Embryonic facial prominence (tissue), 1 donor: Measurements from ENCODE around the gene TMEM209.
"Not testable (repeated sequence)": the region's sequence is repeated elsewhere in the genome, so short reads cannot be mapped to it uniquely, and the experiment has no call there.

Source experiments
- DNase-seq: peaks from one replicate; pipeline ENCODE4 v3.0.0-alpha.2; 2016; ENCODE audit errors: extremely low spot score

TMEM209 gene

GRCh38 chr7:130218806-130219620 is 13.8 kb upstream of the TMEM209 start:
- no peak for DNase-seq

- DNase-seq = no peak
Measured at GRCh38 chr7:130216750-130217149, 11.5 kb upstream of the TMEM209 start.

GRCh38 chr7:130216025-130216424 is 10.8 kb upstream of the TMEM209 start:
- DNase-seq = no peak

GRCh38 chr7:130213828-130214227 is 8.6 kb upstream of the TMEM209 start:
- DNase-seq = no peak

GRCh38 chr7:130210181-130210935 is 5.2 kb upstream of the TMEM209 start:
- no peak for DNase-seq

- no peak for DNase-seq
Measured at GRCh38 chr7:130208516-130208915, 3.3 kb upstream of the TMEM209 start.

- DNase-seq = no peak
Measured at GRCh38 chr7:130207642-130208041, 2.4 kb upstream of the TMEM209 start, which contains the start of gene SSMEM1. SSMEM1 (plus strand) TSS chr7:130207860; CDS start chr7:130207911, 51 bp downstream.

GRCh38 chr7:130207033-130207432 is 1.8 kb upstream of the TMEM209 start:
- DNase-seq = no peak

GRCh38 chr7:130201796-130202195 is 3.4 kb downstream of the TMEM209 start:
- DNase-seq = no peak

- DNase-seq = no peak
Measured at GRCh38 chr7:130197094-130197493, 8.1 kb downstream of the TMEM209 start.

GRCh38 chr7:130196476-130196875 is 8.7 kb downstream of the TMEM209 start:
- DNase-seq = no peak

- DNase-seq = no peak
Measured at GRCh38 chr7:130195396-130195795, 9.8 kb downstream of the TMEM209 start.

- DNase-seq = no peak
Measured at GRCh38 chr7:130191791-130192190, 13.4 kb downstream of the TMEM209 start.

GRCh38 chr7:130189343-130189742 is 15.9 kb downstream of the TMEM209 start:
- DNase-seq = no peak

GRCh38 chr7:130187360-130187759 is 17.8 kb downstream of the TMEM209 start:
- no peak for DNase-seq

GRCh38 chr7:130184349-130184748 is 20.9 kb downstream of the TMEM209 start:
- DNase-seq = not testable (repeated sequence)

- DNase-seq = no peak
Measured at GRCh38 chr7:130182990-130183389, 22.2 kb downstream of the TMEM209 start.

GRCh38 chr7:130181263-130181605 is 24.0 kb downstream of the TMEM209 start:
- DNase-seq = no peak

GRCh38 chr7:130180571-130181262 is 24.5 kb downstream of the TMEM209 start:
- DNase-seq = no peak

- DNase-seq = no peak
Measured at GRCh38 chr7:130179631-130180030, 25.6 kb downstream of the TMEM209 start.

- DNase-seq = no peak
Measured at GRCh38 chr7:130178251-130178650, 27.0 kb downstream of the TMEM209 start.

- DNase-seq = no peak
Measured at GRCh38 chr7:130174237-130174959, 30.8 kb downstream of the TMEM209 start.
